Measurements from ENCODE around the gene ABO.
"Not testable (repeated sequence)": the region's sequence is repeated elsewhere in the genome, so short reads cannot be mapped to it uniquely, and the experiment has no call there.

The ABO gene

DNA sequence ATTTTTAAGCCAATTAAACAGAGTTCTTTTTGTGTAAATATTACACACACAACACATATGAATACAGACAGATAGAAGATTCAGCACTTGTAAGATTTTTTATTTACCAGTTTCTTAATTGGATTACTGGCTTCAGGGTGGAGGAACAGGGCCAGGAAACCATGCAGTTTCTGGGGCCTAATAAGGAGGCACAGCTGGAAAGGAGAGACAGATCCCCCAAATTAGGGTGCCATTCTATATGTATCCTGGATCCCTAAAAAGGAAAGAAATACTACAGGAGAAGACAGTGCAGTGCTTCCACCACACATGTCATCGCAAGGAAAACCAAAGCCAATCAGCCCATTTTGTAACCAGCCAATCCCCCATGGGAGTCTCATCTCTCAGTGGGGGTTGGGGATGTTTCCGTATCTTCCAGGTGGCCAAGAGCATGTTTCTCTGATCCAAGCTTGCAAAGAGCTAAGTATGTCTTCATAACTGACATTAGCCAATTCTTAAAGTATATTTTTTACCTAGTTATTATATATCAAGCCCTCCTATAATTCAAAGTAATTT is 15.8 kb upstream of the ABO start:
- no peak for DNase-seq (ENCODE audit: low read depth in 2 of 2)

DNA sequence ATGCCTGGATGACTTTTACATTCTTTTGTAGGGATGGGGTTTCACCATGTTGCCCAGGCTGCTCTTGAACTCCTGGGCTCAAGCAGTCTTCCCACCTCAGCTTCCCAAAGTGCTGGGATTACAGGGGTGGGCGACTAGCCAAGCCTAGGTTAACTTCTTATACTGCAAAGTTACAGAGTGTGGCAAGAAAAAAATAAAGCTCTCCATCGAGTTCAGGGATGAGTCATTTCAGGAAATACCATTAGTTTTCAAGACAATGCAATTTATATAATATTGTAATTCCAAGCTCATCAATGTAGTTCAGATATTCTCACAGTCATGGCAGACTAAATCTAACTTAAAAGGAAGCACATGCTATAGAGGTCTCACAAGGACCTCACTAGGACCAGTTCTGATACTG is 11.5 kb upstream of the ABO start:
- no peak for DNase-seq (ENCODE audit: low read depth in 2 of 2)

DNA sequence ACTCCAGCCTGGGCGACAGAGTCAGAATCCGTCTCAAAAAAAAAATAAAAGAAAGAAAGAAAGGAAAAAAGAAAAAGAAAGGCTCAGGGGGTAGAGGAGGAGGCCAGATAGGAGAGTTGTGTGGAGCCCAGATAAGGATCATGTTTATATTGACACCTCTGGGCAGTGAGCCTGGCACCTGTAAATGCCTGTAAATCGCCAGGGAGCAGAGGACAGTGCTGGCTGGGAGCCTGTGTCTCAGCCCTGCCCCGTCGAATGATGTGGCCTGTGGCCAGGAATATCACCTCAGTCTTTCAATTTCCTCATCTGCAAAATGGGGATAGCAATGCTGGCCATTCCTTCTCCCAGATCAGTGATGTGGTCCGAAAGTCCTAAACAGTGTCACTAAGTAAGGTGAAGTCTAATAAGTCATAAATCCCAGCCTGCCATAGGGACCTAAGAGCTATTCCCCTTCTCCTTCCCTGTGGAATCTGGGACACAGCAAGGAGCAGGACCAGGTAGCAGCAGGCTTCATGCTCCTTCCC is 10.3 kb upstream of the ABO start:
- no peak for DNase-seq (ENCODE audit: low read depth in 2 of 2)

DNA sequence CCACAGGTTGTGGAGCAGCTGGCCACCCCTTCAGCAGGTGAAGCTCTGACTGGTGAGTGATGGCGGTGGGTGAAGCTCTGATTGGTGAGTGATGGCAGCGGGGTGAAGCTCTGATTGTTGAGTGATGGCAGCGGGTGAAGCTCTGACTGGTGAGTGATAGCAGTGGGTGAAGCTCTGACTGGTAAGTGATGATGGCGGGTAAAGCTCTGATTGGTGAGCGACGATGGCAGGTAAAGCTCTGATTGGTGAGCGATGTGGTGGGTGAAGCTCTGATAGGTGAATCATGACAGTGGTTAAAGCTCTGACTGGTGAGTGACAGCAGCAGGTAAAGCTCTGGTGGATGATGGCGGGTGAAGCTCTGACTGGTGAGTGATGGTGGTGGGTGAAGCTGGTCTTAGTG is 9.4 kb upstream of the ABO start:
- DNase-seq (ENCODE audit: low read depth in 2 of 2): no peak

DNA sequence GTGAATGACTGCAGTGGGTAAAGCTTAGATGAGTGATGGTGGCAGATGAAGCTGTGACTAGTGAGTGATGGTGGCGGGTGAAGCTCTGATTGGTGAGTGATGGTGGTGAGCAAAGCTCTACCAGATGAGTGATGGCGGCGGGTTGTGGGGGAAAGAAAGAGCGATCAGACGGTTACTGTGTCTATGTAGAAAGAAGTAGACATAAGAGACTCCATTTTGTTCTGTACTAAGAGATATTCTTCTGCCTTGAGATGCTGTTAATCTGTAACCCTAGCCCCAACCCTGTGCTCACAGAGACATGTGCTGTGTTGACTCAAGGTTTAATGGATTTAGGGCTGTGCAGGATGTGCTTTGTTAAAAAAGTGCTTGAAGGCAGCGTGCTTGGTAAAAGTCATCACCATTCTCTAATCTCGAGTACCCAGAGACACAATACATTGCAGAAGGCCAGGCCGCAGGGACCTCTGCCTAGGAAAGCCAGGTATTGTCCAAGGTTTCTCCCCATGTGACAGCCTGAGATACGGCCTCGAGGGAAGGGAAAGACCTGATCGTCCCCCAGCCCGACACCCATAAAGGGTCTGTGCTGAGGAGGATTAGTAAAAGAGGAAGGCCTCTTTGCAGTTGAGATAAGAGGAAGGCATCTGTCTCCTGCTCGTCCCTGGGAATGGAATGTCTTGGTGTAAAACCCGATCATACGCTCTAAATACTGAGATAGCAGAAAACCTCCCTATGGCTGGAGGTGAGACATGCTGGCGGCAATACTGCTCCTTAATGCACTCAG is 8.4 kb upstream of the ABO start:
- not testable (repeated sequence) for DNase-seq (ENCODE audit: low read depth in 2 of 2)

DNA sequence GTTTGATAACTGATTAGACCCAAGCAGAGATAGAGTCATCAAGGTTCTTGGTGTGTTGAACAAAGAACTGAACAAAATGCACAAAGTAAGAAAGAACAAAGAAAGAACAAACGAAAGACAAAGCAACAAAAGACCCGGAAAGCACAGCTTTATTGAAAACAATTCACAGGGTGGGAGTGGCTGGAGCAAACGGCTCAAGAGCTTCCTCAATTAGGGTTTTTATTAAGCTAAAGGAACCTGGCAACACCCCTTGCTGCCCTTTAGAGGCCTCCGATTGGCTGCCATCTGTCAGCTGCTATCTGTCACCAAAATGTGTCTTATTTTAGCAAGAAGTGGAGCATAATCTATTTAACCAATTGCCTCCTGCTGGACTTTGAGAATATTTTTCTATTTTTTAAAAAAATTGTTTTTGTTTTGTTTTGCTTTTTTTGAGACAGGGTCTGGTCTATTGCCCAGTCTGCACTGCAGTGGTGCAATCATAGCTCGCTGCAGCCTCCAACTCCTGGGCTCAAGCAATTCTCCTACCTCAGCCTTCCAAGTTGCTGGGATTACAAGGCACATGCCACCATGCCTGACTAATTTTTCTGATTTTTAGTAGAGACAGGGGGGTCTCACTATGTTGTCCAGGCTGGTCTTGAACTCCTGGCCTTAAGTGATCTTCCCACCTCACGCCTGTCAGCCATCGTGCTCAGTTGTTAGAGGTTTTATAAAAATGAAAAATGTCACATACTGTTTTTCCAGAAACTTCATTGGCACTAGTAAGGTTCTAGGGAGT is 7.7 kb upstream of the ABO start:
- DNase-seq (ENCODE audit: low read depth in 2 of 2): no peak

DNA sequence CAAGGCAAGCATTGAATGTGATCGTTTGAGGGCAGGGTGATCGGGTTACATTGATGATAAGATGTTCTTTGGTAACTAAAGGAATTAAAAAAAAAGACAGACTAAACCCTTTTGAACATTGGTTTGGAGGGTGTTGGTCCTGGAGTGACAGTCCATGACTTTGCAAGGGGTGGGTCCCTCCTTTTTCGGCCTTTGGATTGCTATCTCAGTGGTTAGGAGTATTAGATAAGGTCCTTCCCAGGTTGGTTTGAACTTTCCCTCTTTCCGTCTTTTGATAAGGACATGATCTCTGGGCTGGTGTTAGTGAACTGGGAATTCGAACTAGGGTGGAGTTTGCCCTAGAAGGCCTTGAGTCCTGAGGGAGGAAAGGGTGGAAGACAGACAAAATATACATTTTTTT is 5.4 kb upstream of the ABO start:
- no peak for DNase-seq (ENCODE audit: low read depth in 2 of 2)

DNA sequence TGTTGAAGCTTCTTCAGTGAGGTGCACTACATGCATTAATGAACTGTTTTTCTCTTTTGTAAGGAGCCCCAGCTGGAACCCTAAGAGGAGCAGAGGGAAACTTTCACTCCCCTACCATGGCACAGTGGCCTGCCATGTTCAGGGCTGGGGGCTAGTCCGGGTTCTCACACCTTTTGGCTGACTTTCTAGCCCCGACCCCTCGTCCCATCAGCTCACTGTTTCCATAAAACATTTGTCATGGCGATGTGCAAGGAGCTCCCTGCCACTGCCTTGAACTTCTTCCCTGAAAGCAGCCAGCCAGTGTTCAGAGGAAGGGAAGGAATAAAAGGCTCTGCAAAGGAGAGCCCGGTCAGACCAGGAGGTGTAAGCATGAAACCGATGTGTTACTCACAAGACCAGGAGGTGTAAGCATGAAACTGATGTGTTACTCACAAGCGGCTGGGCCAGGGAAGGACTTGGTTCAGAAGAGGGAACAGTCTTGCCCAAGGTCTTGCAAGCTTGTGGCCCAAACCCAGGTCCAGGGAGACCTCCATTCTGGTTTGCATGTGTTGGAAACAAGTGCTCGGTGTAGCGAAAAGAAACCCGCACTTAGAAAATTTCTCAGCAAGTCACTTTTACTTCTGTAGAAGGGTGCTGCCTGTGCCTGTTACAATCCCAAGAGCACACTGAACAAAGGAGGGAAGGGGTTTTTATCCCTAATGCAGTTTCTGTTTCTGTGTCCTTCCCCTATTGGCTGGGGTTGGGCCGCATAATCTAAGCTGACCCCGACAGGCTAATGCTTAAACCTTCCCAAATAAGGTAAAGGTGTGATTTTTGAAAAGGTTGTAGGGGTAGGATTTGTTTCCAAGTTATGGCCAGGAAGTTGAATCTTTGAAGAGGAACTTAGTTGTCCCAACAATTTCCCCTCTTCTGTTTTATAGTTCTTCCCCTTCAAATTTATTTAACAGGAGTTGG is 3.4 kb upstream of the ABO start:
- no peak for DNase-seq (ENCODE audit: low read depth in 2 of 2)

DNA sequence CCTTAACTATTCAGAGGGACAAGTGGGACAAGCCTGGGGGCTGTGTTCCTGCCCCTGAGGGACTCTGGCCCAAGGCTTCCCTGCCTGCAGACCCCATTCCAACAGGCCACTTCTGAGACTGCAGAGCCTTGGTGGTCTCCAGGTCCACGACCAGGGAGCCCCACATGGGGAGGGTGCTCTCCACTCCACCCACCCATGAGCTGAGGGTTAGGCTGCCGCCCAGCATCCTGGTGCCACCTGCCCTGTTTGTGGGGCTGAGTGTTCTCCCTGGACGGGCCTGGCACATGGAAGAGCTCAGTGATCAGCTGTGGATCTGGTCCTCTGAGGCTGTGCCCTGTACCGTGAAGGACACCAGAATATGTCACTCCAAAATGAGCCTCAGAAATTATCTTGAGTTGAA is 2.5 kb upstream of the ABO start:
- no peak for DNase-seq (ENCODE audit: low read depth in 2 of 2)

DNA sequence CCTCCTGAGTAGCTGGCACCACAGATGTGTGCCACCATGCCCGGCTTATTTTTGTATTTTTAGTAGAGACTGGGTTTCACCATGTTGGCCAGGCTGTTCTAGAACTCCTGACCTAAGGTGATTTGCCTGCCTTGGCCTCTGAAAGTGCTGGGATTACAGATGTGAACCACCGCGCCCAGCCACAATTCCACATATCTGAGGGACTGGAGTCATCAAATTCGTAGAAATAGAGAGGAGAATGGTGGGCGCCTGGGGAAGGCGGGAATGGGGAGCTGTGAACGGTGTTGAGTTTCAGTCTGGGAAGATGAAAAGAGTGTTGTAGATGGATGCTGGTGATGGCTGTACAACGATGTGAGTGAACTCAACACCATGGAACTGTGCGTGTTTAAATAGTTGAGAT is 1.9 kb upstream of the ABO start:
- no peak for DNase-seq (ENCODE audit: low read depth in 2 of 2)

- DNase-seq (ENCODE audit: low read depth in 2 of 2): no peak
These were observed 1.2 kb upstream of the ABO start for GRCh38 chr9:133276001-133276884.

GRCh38 chr9:133274236-133275104 is 531 bp downstream of the ABO start:
- no peak for DNase-seq (ENCODE audit: low read depth in 2 of 2)

GRCh38 chr9:133273819-133274218 is 1.2 kb downstream of the ABO start:
- DNase-seq (ENCODE audit: low read depth in 2 of 2): no peak

- no peak for DNase-seq (ENCODE audit: low read depth in 2 of 2)
These were observed 1.9 kb downstream of the ABO start for GRCh38 chr9:133273098-133273497.

DNA sequence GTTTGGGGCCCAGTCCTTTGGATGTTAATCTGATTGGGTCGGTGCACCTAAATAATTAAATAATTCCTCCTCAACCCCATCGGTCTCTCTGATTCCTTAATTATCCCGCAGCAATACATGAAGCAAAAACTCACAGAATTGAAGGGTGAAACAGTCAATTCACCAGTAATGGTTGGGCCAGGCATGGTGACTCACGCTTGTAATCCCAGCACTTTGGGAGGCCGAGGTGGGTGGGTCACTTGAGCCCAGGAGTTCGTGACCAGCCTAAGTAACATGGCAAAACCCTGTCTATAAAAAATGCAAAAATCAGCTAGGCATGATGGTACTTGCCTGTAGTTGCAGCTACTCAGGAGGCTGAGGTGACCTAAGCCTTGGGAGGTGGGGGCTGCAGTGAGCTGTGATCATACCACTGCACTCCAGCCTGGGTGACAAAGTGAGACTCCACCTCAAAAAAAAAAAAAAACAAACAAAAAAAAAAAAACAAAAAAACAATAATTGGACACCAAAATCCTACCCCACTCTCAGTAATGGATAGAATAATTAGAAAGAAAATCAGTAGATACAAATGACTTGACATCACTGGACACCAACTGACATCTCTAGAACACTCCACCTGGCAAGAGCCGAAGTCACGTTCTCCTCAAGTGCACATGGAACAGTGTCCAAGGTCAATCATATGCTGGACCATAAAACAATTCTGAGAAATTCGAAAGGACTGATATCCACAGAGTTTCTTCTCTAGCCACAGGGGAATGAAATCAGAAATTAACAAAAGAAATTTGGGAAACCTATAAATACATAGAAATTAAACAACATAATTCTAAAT is 5.3 kb downstream of the ABO start:
- no peak for DNase-seq (ENCODE audit: low read depth in 2 of 2)

GRCh38 chr9:133269136-133269535 is 5.9 kb downstream of the ABO start:
- not testable (repeated sequence) for DNase-seq (ENCODE audit: low read depth in 2 of 2)

- no peak for DNase-seq (ENCODE audit: low read depth in 2 of 2)
These were observed 6.5 kb downstream of the ABO start for GRCh38 chr9:133268335-133269056.

GRCh38 chr9:133264235-133264764 is 10.7 kb downstream of the ABO start:
- DNase-seq (ENCODE audit: low read depth in 2 of 2): no peak
